CD4-positive, alpha-beta T cell (primary cell): ENCODE measurements around the gene KCNAB2. TPM values are rescaled to one million over a fixed set of nuclear protein-coding genes. Genes with fewer than 3 reads are reported as not detected.

Source experiments
- ATAC-seq: fragments of 200-7000 bp; cut with Tn5 transposase; one replicate; pipeline ENCODE4 v1.10.0; 2022; ENCODE audit warnings: mild to moderate bottlenecking; ENCODE audit not compliant: poor library complexity
- CTCF ChIA-PET: fragments of 350-600 bp; sonication (Branson Sonifier 250); formaldehyde crosslinking; loops from one replicate; lab custom pipeline; 2021; ENCODE audit warnings: antibody characterized with exemption, inconsistent platforms; lab: Charles Lee
- POLR2A ChIA-PET: fragments of 350-600 bp; sonication (Branson Sonifier 250); formaldehyde crosslinking; loops from one replicate; lab custom pipeline; 2021; ENCODE audit warnings: antibody characterized with exemption, inconsistent platforms; lab: Charles Lee
- DNase-seq, 14 experiments: peaks; one replicate each; pipeline ENCODE4 v3.0.0-alpha.2; 2013 to 2020; ENCODE audit warnings: mixed read lengths in 2 of 14
- H3K27ac ChIP-seq, 2 donors: one replicate each; pipeline versions ENCODE4 v1.5.1 to v1.7.0; 2013; ENCODE audit warnings: low read length in 2 of 2, low read depth in 1 of 2, mild to moderate bottlenecking in 1 of 2
- H3K27me3 ChIP-seq, 2 experiments: 1 replicate in 1 of 2; 2 replicates in 1 of 2; pipeline versions ENCODE4 v1.6.1 to v1.7.0; 2013; ENCODE audit warnings: low read length in 2 of 2, control low read depth in 1 of 2, mild to moderate bottlenecking in 1 of 2, moderate library complexity in 1 of 2; ENCODE audit not compliant: insufficient read depth in 2 of 2, control insufficient read depth in 1 of 2
- H3K36me3 ChIP-seq: one replicate; pipeline ENCODE4 v1.6.1; 2013; ENCODE audit warnings: low read length, control low read depth; ENCODE audit not compliant: insufficient read depth
- H3K4me1 ChIP-seq: one replicate; pipeline ENCODE4 v1.6.1; 2013; ENCODE audit warnings: low read length, control low read depth; ENCODE audit not compliant: insufficient read depth
- H3K4me3 ChIP-seq: one replicate; pipeline ENCODE4 v1.5.1; 2013; ENCODE audit warnings: mild to moderate bottlenecking, low read length, moderate library complexity
- H3K9me3 ChIP-seq, 2 experiments: 1 replicate in 1 of 2; 2 replicates in 1 of 2; pipeline versions ENCODE4 v1.6.1 to v1.7.0; 2013; ENCODE audit warnings: low read length in 2 of 2, mild to moderate bottlenecking in 2 of 2, control low read depth in 1 of 2, moderate library complexity in 1 of 2; ENCODE audit not compliant: control insufficient read depth in 1 of 2, insufficient read depth in 1 of 2
- H3K27ac Mint-ChIP-seq: one replicate; pipeline ENCODE4 v1.8.0; 2020; ENCODE audit warnings: mixed read lengths
- H3K27me3 Mint-ChIP-seq: one replicate; pipeline ENCODE4 v1.8.0; 2021; ENCODE audit warnings: mixed read lengths
- H3K36me3 Mint-ChIP-seq: one replicate; pipeline ENCODE4 v1.8.0; 2021; ENCODE audit warnings: low read depth, mixed read lengths
- H3K4me1 Mint-ChIP-seq: one replicate; pipeline ENCODE4 v1.8.0; 2021; ENCODE audit warnings: low read depth, mixed read lengths
- H3K4me3 Mint-ChIP-seq: one replicate; pipeline ENCODE4 v1.8.0; 2020; ENCODE audit warnings: mild to moderate bottlenecking, mixed read lengths
- H3K9me3 Mint-ChIP-seq: one replicate; pipeline ENCODE4 v1.8.0; 2020; ENCODE audit warnings: mixed read lengths
- CTCF ChIP-seq: fragments of 200-600 bp; IDR thresholded peaks from one replicate; pipeline ENCODE4 v1.8.0; 2022; ENCODE audit warnings: antibody characterized with exemption, mild to moderate bottlenecking
- intact Hi-C, 2 experiments: fragments of 100-400 bp; cut with DNase I in 1 of 2; cut with micrococcal nuclease in 1 of 2; formaldehyde crosslinking; loops; one replicate each; pipeline versions ENCODE4 v1.15.1 to v1.9.0; 2023 to 2025; cut with DNase I, micrococcal nuclease
- total RNA-seq, 174 experiments: library from RNA in 2 of 174; stranded (reverse) in 2 of 174; gene quantifications; one replicate each; pipeline ENCODE4 v1.2.3 and lab custom pipeline; 2021 to 2026

KCNAB2 gene
- total RNA-seq, 2 experiments from 2014 or later: 147 to 155 TPM

- H3K36me3 Mint-ChIP-seq: peaks cover 54% of the 10 kb centered on the region
- no peak for ATAC-seq
These were observed 36.8 kb downstream of the KCNAB2 start for GRCh38 chr1:6082430-6082971.

GRCh38 chr1:6083385-6083784 is 37.7 kb downstream of the KCNAB2 start:
- Mint-ChIP-seq H3K27me3 (no peaks in the 10 kb centered on the region), H3K4me1 (no peaks in the 10 kb centered on the region), H3K9me3 (no peaks in the 10 kb centered on the region), H3K4me3 (no peak overlapping the region), H3K27ac (no peak overlapping the region), H3K36me3 (peaks cover 53% of the 10 kb centered on the region)
- ATAC-seq (no peak), DNase-seq (no peak)
- no peaks in the 10 kb centered on the region for H3K9me3 ChIP-seq
- ChIA-PET POLR2A (no interaction called here), CTCF (no interaction called here)
- peaks cover 70% of the 10 kb centered on the region for H3K36me3 ChIP-seq
- no peak overlapping the region for H3K4me3 ChIP-seq
- intact Hi-C loops: no loop called here
- H3K27ac ChIP-seq: no peak overlapping the region
- no peaks in the 10 kb centered on the region for H3K4me1 ChIP-seq
- no peaks in the 10 kb centered on the region for H3K27me3 ChIP-seq
- TF ChIP-seq CTCF: no peak

More at GRCh38 chr1:6082430-6082971, 36.8 kb downstream of the KCNAB2 start:
- POLR2A ChIA-PET: no interaction called here
- CTCF ChIA-PET: no interaction called here
- Histone ChIP-seq H3K4me1 (no peaks in the 10 kb centered on the region), H3K4me3 (no peak overlapping the region), H3K27ac (no peak overlapping the region), H3K9me3 (no peaks in the 10 kb centered on the region), H3K27me3 (no peaks in the 10 kb centered on the region), H3K36me3 (peaks cover 75% of the 10 kb centered on the region)
- intact Hi-C loops: no loop called here
- H3K9me3 Mint-ChIP-seq: no peaks in the 10 kb centered on the region
- no peak overlapping the region for H3K4me3 Mint-ChIP-seq
- DNase-seq: no peak
- H3K27ac Mint-ChIP-seq: no peak overlapping the region
- H3K4me1 Mint-ChIP-seq: no peaks in the 10 kb centered on the region
- no peak for TF ChIP-seq CTCF
- H3K27me3 Mint-ChIP-seq: no peaks in the 10 kb centered on the region

- Mint-ChIP-seq H3K27me3 (no peaks in the 10 kb centered on the region), H3K4me3 (no peak overlapping the region), H3K9me3 (no peaks in the 10 kb centered on the region), H3K36me3 (peaks cover 50% of the 10 kb centered on the region), H3K27ac (no peak overlapping the region), H3K4me1 (no peaks in the 10 kb centered on the region)
- no peak overlapping the region for H3K27ac ChIP-seq
- no peak for TF ChIP-seq CTCF
- ChIA-PET CTCF (no interaction called here), POLR2A (no interaction called here)
- H3K4me3 ChIP-seq: no peak overlapping the region
- peaks cover 67% of the 10 kb centered on the region for H3K36me3 ChIP-seq
- H3K4me1 ChIP-seq: no peaks in the 10 kb centered on the region
- H3K9me3 ChIP-seq: no peaks in the 10 kb centered on the region
- H3K27me3 ChIP-seq: no peaks in the 10 kb centered on the region
- intact Hi-C loops: no loop called here
- ATAC-seq (no peak), DNase-seq (no peak)
These were observed 38.2 kb downstream of the KCNAB2 start for GRCh38 chr1:6083801-6084446.
